Stimulated activated CD4-positive, alpha-beta T cell treated with anti-CD3 and anti-CD28 coated beads, Interleukin-4, amount 100 ng/mL, for 24 hours (primary cell): ENCODE measurements around the gene RPS15A.
"Not testable (repeated sequence)": the region's sequence is repeated elsewhere in the genome, so short reads cannot be mapped to it uniquely, and the experiment has no call there.

ENCODE experiments used
- DNase-seq: peaks from one replicate; pipeline ENCODE4 v3.0.0-alpha.2; 2020

RPS15A gene

GRCh38 chr16:18740027-18740426 lies 50.1 kb downstream of the RPS15A start:
- not testable (repeated sequence) for DNase-seq

- not testable (repeated sequence) for DNase-seq
These were observed 51.4 kb downstream of the RPS15A start for GRCh38 chr16:18738768-18739167.

GRCh38 chr16:18734279-18734678 lies 55.9 kb downstream of the RPS15A start:
- DNase-seq, result not testable (repeated sequence)
